GM21528 (cell line): ENCODE data around the gene GOSR1.
"Not testable (repeated sequence)": the region's sequence is repeated elsewhere in the genome, so short reads cannot be mapped to it uniquely, and the experiment has no call there.

Source experiments
- ATAC-seq: cut with Tn5 transposase; IDR thresholded peaks from one replicate; pipeline ENCODE4 v1.9.1; 2021; ENCODE audit warnings: mild to moderate bottlenecking, moderate library complexity; ENCODE audit not compliant: unreplicated experiment, low FRiP score

The GOSR1 gene

GRCh38 chr17:30559656-30560055 is 82.4 kb downstream of the GOSR1 start:
- no peak for ATAC-seq

DNA sequence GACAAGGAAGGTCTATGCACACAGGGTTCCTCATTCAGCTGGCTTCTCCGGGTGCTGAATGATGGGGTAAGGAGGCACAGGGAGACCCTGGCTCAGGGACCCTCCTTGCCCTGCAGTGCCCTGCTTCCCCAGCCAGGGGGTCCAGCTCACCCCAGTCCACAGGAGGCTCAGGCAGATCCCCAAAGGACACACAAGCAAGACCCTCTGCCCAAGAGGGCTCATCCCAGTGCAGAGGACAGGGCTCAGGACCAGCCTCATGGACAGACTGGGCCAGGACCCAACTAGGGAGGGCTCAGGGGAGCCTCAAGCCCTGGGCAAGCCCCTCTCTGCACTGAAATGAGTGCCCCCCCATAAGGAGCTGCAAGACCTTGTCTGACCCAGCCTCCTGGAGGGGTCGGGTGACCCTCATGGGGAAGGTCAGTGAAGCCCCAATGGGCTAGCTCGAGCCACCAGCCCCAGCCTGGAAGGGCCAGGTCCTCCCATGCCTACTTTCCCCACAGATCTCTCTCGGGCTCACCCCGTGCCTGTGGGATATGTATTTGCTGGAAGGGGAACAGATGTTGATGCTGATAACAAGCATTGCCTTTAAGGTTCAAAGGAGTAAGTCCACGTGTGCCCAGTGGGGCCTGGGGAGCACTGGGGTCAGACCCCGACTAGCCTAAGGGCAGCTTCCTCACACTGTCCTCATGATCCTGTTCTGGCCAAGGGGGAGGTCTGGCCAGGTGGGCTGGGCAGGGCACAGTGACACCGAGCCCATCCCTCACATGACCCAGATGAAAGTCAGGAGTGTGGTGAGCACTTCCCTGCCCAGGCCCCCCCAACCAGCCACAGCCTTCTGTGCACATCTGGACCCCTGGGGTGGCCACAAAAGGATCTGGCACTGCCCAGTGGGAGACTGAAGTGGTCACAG is 83.2 kb downstream of the GOSR1 start:
- ATAC-seq, result not testable (repeated sequence)

GRCh38 chr17:30561766-30562165 is 84.6 kb downstream of the GOSR1 start:
- not testable (repeated sequence) for ATAC-seq

DNA sequence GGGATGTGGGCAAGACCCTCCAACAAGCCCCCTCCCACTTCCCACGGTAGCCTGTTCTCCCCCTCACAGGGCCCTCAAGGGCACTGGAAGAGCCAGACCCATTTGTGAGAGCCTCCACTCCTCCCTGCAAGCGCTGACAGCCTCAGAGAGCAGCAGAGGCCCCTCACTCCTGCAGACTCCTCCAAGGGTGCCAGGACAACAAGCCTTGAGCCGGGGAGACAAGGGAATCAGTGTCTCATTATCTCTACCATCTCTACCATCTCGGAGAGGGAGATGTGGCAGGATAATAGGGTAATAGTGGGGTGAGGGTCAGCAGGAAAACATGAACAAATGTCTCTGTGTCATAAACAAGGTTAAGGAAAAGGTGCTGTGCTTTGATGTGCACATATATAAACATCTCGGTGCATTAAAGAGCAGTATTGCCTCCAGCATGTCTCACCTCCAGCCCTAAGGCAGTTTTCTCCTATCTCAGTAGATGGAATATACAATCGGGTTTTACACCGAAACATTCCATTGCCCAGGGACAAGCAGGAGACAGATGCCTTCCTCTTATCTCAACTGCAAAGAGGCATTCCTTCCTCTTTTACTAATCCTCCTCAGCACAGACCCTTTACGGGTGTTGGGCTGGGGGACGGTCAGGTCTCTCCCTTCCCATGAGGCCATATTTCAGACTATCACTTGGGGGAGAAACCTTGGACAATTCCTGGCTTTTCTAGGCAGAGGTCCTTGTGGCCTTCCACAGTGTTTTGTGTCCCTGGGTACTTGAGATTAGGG is 86.1 kb downstream of the GOSR1 start:
- not testable (repeated sequence) for ATAC-seq

DNA sequence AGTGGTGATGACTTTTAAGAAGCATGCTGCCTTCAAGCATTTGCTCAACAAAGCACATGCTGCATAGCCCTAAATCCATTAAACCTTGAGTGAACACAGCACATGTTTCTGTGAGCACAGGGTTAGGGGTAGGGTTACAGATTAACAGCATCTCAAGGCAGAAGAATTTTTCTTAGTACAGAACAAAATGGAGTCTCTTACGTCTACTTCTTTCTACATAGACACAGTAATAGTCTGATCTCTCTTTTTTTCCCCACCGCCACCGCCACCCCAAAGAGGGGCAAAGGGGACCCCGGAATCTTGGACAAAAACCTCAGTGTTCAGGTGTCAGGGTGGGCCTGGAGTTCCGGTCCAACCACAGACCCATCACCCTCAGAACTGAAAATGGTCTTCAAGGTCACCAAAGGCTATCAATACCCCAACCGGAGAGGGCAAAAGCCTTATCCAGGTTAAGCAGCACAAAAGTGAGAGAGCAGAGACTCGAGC is 86.7 kb downstream of the GOSR1 start:
- not testable (repeated sequence) for ATAC-seq

- ATAC-seq, result not testable (repeated sequence)
These were observed 87.3 kb downstream of the GOSR1 start for GRCh38 chr17:30564422-30565072.

- no peak for ATAC-seq
These were observed 88.1 kb downstream of the GOSR1 start for GRCh38 chr17:30565073-30565935.

GRCh38 chr17:30566104-30566503 is 88.9 kb downstream of the GOSR1 start:
- ATAC-seq, result not testable (repeated sequence)

DNA sequence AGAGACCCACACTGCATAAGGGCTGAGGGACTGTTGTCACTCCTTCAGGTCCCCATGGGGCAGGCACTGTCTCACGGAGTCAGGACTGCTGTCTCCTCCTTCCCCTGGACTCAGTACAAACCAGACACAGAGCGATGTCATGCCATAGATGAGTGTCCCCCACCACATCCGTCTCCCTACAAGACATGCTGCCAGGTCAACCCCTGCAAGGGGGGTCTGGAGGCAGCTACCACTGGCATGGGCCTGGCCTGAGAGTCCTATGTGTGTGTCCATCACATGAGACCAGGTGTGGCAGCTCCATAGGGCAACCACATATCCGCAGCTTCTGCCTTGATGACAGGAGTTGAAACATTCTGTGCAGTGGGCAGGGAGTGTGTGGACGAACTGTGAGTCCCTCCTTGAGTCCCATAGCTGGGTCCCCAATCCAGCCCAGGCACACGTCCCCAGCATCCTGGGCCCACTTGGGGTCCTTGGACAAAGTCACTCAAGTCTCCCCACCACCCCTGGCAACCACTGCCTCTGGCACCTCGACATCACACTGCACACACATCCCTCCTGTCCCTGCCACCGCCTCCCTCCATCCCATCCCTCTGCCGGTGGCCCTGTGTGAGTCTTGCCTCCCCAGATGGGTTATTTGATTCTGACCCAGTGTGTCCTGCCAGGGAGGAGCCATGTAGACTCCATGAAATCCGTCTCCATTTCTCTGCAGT is 89.5 kb downstream of the GOSR1 start:
- not testable (repeated sequence) for ATAC-seq

- ATAC-seq, result no peak
These were observed 90.3 kb downstream of the GOSR1 start for GRCh38 chr17:30567231-30568116.

DNA sequence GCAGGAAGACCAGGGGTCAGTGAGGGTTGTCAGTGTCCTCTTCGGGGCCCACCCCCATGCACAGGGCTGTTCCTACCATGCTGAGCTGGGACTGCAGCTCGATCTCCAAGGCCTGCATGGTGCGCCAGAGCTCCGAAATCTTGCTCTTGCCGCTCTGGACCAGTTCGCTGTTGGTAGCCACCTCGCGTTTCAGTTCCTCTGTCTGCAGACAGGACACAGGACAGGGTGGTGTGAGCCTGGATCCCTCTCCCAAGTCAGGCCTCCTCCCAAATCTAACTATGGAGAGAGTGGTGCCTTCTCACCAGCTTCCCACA is 90.9 kb downstream of the GOSR1 start:
- no peak for ATAC-seq

DNA sequence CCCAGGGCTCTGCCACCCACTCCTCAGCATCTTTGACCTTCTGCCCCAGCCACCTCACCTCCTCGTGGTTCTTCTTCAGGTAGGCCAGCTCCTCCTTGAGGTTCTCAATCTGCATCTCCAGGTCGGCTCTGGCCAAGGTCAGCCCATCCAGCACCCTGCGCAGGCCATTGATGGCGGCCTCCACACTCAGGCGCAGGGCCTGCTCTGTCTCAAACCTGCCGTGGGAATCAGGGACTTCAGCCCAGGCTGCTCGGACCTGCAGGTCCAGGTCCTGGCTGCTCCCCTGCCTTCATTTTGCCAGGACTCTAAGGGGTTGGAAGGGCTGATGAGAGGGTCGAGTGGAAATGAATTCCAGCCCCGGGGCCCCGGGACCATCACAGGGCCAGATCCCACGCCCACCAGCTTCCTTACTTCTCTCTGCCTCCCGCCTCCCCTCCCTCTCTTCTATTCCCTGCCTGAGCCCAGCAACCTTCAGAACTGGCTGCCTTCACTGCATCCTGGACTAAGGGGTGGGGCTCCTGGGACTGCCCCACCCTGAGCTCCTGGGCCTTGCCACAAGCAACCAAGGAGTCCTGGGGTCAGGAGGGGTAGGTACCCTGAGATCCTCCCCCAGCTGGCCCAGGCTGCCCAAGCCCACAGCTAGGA is 92.4 kb downstream of the GOSR1 start:
- ATAC-seq, result not testable (repeated sequence)

DNA sequence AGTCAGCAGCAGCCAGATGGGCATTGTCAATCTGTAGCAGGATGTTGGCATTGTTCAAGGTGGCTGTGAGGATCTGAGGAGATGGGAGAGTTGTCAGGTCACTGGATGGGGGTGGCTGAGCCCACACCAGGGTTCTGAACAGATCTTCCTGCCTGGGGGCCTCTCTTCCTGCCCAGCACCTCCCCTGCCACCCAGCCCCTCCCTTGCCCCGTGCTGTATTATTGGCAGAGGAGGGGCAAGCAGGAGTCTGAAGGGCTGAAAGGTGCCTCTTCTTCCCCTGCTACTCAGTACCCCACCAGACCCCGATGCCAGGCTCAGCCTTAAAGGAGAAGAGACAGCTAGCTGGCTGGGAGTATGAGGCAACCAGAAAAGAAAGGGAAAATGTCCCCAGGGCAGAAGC is 93.0 kb downstream of the GOSR1 start:
- ATAC-seq, result no peak

DNA sequence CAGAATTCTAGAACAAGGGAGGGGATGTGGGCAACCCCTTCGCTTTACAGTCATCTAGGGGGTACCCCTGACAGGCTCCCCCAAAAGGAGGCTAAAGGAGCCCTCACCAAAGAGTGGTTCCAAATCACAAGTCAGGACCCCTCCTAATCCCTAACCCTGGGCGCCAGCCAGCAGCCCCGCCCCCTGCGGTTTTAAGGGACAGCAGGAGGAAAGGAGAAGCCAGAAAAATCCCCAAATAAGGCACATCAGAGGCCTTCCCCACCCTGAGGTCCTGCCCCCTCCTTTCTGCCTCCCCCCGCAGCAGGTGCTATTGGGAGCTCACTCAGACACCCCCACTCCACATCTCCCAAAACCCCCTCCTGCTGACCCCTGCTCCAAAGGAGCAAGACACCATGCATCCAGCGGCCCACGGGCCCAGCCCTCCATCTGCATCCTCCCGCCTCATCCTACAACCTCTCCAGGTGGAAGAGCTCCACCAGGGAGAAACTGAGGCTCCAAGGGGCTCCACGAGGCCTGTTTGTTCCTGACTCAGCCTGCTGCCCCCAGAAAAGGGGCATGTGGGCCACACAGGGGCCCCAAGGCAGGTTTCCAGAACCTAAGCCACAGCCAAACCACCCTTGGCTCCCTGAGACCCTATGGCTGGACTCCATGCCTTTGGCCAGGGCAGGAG is 93.5 kb downstream of the GOSR1 start:
- ATAC-seq, result no peak

DNA sequence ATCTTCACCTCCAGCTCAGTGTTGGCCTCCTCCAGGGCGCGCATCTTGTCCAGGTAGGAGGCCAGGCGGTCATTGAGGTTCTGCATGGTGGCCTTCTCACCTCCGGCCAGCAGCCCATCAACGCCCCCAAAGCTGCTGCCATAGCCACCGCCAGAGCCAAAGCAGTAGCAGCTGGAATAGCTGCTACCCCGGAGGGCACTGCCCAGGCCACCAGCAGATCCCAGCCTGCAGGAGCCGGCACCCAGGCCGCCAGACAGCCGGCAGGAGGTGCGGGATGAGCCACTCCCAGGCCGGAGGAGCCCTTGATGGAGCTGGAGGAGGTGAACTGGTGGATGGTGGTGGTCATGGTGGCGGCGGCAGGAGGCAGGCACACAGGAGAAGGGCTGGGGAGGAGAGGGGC is 94.2 kb downstream of the GOSR1 start:
- ATAC-seq, result not testable (repeated sequence)

DNA sequence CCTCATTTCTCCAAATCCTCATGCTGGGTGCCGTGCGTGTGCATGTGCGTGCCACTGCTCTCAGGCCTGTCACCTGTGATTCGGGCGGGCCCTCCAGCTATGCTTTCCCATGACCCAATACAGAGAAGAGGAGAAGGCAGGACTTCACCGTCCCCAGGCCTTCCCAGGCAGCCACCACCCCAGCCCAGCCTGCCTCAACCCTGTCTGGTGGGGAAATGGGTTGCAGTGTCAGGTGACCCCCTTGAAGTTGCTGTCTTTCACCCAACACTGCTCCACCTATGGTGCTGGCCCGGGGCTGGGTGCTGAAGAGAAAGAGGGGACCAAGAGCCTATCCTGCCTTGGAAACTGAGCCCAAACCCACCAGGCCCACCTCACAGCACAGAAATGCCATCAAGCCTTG is 94.7 kb downstream of the GOSR1 start:
- no peak for ATAC-seq
